ENCODE data around the gene GOLGA1.

DNA sequence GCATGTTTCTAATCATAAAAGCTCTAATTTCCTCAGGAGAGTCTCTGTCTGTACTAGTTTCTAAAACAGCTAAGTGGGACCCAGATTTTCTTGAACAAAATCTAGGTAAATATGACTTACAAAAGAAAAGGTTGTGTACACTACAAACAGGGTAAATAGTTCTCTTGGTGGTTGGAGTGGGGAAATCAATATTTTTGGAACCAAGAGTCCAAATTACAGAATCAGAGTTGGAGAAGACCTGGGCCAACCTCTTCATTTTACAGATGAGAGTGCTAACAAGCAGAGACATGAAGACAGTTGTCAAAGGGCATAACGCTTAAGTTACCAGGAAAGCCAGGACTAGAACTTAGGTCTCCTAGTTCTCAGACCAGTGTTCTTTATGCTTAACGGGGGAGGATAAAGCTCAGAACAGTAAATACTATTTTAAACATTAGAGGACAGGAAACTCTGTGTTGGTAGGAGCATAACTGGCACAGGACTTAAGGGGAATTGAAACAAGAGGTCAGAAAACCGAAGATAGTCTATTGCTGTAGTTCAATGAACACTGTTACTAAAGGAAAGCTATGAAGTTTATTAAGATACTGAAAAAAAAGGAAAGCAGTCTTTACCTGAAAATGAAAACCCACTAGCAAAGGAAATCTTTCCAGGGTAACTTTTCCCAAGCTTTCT, 9.3 kb upstream of the GOLGA1 start:
- TF ChIP-seq EZH2 (IDR thresholded peaks at IDR 0.05) (no peak), POLR2AphosphoS5 (IDR thresholded peaks at IDR 0.05; ENCODE audit: borderline replicate concordance, low read depth, low read length) (no peak), FOXP2 (optimal IDR thresholded peaks at IDR 0.05; ENCODE audit: control extremely low read depth, extremely low read length, insufficient read depth) (no peak)

Data from SK-N-MC (cell line).